Thyroid gland (tissue), 4 donors: ENCODE results near the gene ZNF48. TPM values are rescaled to one million over a fixed set of nuclear protein-coding genes. Genes with fewer than 3 reads are reported as not detected.

Experiments used
- DNase-seq, 2 donors: peaks; one replicate each; pipeline ENCODE4 v3.0.0-alpha.2; 2019
- H3K27ac ChIP-seq, 3 donors: fragments of 200-600 bp; sonication (generic); 1 replicate in 2 of 3; 2 replicates in 1 of 3; pipeline ENCODE4 v1.5.1; 2016 to 2019; ENCODE audit warnings: mild to moderate bottlenecking in 1 of 3, moderate library complexity in 1 of 3
- H3K27me3 ChIP-seq: fragments of 200-600 bp; sonication (generic); one replicate; pipeline ENCODE4 v1.5.1; 2019
- H3K36me3 ChIP-seq, 2 donors: fragments of 200-600 bp; sonication (generic); one replicate each; pipeline ENCODE4 v1.5.1; 2016 to 2019
- H3K4me1 ChIP-seq, 2 donors: fragments of 200-600 bp; sonication (generic); one replicate each; pipeline ENCODE4 v1.5.1; 2017 to 2019
- H3K4me3 ChIP-seq, 3 donors: fragments of 200-600 bp; sonication (generic); replicated peaks in 1 of 3; 1 replicate in 2 of 3; 2 replicates in 1 of 3; pipeline ENCODE4 v1.5.1; 2016; ENCODE audit warnings: mild to moderate bottlenecking in 1 of 3
- H3K9me3 ChIP-seq: fragments of 200-600 bp; sonication (generic); one replicate; pipeline ENCODE4 v1.5.1; 2017
- CTCF ChIP-seq, 6 experiments: fragments of 200-600 bp in 3 of 6; fragments of 450-650 bp in 3 of 6; sonication (generic) in 3 of 6; IDR thresholded peaks; one replicate each; pipeline ENCODE4 v1.5.1; 2016 to 2019; ENCODE audit warnings: antibody characterized with exemption in 6 of 6, mild to moderate bottlenecking in 2 of 6, inconsistent platforms in 1 of 6, moderate library complexity in 1 of 6
- POLR2A ChIP-seq, 2 donors: fragments of 450-650 bp; IDR thresholded peaks; one replicate each; pipeline ENCODE4 v1.6.1; 2017; ENCODE audit warnings: antibody characterized with exemption in 2 of 2, mild to moderate bottlenecking in 2 of 2, moderate library complexity in 1 of 2
- WGBS, 2 donors: methylation state at CpG; one replicate each; pipeline ENCODE4 v1.1.5; 2017; 5-methylcytosine and 5-hydroxymethylcytosine counted together
- intact Hi-C: fragments of 100-400 bp; cut with DNase I; formaldehyde crosslinking; loops from one replicate; pipeline ENCODE4 v1.15.1; 2023
- total RNA-seq, 4 donors: library from RNA; depleted of rRNA; stranded (reverse); fragments of >200 nt; gene quantifications; one replicate each; pipeline ENCODE4 v1.2.3, GENCODE V29; 2016

The ZNF48 gene
- total RNA-seq, 4 donors from 2014 or later = 8.5 to 12.2 (median 9.4) TPM

- Histone ChIP-seq H3K27me3 (no peaks in the 10 kb centered on the region), H3K9me3 (no peaks in the 10 kb centered on the region), H3K4me1 (peaks cover 51 to 60% of the 10 kb centered on the region in 2 donors), H3K36me3 (peaks cover 20 to 30% of the 10 kb centered on the region in 2 donors), H3K27ac (peak overlapping the region in 2 of 3 donors; percentile 95 to 96), H3K4me3 (peak overlapping the region in 1 of 3 donors; percentile 93)
- DNase-seq = no peak
- intact Hi-C loops = no loop called here
- WGBS, 2 donors = 92 to 93% methylated on average over 18 to 23 of the region's 23 CpGs
- TF ChIP-seq CTCF (IDR thresholded peaks at IDR 0.05) (no peak), POLR2A (IDR thresholded peaks at IDR 0.05) (no peak)
These were observed 41.6 kb upstream of the ZNF48 start for GRCh38 chr16:30353438-30354129.

- H3K36me3 ChIP-seq = peaks cover 30 to 34% of the 10 kb centered on the region in 2 donors
- intact Hi-C loops = no loop called here
- peaks cover 45 to 55% of the 10 kb centered on the region in 2 donors for H3K4me1 ChIP-seq
- 2 to 5% methylated on average over 17 to 19 of the region's 36 CpGs for WGBS, 2 donors
- no peak for DNase-seq
- peak overlapping the region; percentile 74 to 93 (median 88) for H3K4me3 ChIP-seq
- TF ChIP-seq CTCF (IDR thresholded peaks at IDR 0.05) (no peak), POLR2A (IDR thresholded peaks at IDR 0.05) (no peak)
- peak overlapping the region; percentile 54 to 96 (median 95) for H3K27ac ChIP-seq
- H3K9me3 ChIP-seq = no peaks in the 10 kb centered on the region
- no peaks in the 10 kb centered on the region for H3K27me3 ChIP-seq
These were observed 40.6 kb upstream of the ZNF48 start for GRCh38 chr16:30354423-30355143.

GRCh38 chr16:30355144-30355953 lies 39.9 kb upstream of the ZNF48 start, which contains the start of gene CD2BP2:
CD2BP2 (minus strand) TSS chr16:30355308; CDS start chr16:30354681, 627 bp downstream.
- peak in 1 of 2 donors; percentile 71 for TF ChIP-seq POLR2A (IDR thresholded peaks at IDR 0.05)
- peak in 2 of 6 experiments; percentile 16 to 19 for TF ChIP-seq CTCF (IDR thresholded peaks at IDR 0.05)
- WGBS, 2 donors = 1% methylated on average over 21 to 29 of the region's 45 CpGs
- intact Hi-C loops = no loop called here

GRCh38 chr16:30355954-30356308 lies 39.3 kb upstream of the ZNF48 start:
- 40 to 57% methylated on average over 4 to 5 of the region's 7 CpGs for WGBS, 2 donors
- Histone ChIP-seq H3K27ac (peak overlapping the region; percentile 93 to 96 (median 95)), H3K4me1 (peaks cover 43 to 49% of the 10 kb centered on the region in 2 donors), H3K4me3 (peak overlapping the region; percentile 29 to 93 (median 32)), H3K9me3 (no peaks in the 10 kb centered on the region), H3K27me3 (no peaks in the 10 kb centered on the region), H3K36me3 (peaks cover 31 to 34% of the 10 kb centered on the region in 2 donors)
- intact Hi-C loops = no loop called here
- TF ChIP-seq CTCF (IDR thresholded peaks at IDR 0.05) = no peak
- TF ChIP-seq POLR2A (IDR thresholded peaks at IDR 0.05) = no peak
- no peak for DNase-seq

More at GRCh38 chr16:30355144-30355953, 39.9 kb upstream of the ZNF48 start, which contains the start of gene CD2BP2:
- Histone ChIP-seq H3K4me3 (peak within 1 kb of the TSS; percentile 74 to 93 (median 88)), H3K9me3 (no peaks in the 10 kb centered on the region), H3K27ac (peak within 1 kb of the TSS; percentile 93 to 96 (median 95)), H3K36me3 (peaks cover 31 to 34% of the 10 kb centered on the region in 2 donors), H3K27me3 (no peaks in the 10 kb centered on the region), H3K4me1 (peaks cover 43 to 49% of the 10 kb centered on the region in 2 donors)
- peak; percentile 98 for DNase-seq
